ENCODE measurements around the gene ARL4D.

DNA sequence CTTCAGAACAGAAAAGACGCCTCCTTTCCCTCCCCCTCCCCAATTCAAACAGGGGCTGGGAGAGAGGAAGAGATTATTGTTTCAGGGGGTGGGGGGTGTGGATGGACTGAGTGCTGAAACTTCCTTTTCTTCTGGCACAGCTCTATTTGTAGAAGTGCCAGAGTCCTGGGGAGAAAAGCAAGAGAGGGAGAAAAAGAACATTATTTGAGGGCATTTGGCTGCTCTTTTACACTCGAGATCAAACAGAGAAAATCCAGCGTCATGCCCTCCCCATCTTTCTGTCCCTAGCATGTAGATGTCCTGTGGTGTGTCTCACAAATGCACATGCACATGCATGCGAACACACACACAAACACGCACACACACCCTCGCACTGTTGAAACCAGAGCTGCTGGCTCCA, 13.0 kb downstream of the ARL4D start:
- TF ChIP-seq, protein P1, sequence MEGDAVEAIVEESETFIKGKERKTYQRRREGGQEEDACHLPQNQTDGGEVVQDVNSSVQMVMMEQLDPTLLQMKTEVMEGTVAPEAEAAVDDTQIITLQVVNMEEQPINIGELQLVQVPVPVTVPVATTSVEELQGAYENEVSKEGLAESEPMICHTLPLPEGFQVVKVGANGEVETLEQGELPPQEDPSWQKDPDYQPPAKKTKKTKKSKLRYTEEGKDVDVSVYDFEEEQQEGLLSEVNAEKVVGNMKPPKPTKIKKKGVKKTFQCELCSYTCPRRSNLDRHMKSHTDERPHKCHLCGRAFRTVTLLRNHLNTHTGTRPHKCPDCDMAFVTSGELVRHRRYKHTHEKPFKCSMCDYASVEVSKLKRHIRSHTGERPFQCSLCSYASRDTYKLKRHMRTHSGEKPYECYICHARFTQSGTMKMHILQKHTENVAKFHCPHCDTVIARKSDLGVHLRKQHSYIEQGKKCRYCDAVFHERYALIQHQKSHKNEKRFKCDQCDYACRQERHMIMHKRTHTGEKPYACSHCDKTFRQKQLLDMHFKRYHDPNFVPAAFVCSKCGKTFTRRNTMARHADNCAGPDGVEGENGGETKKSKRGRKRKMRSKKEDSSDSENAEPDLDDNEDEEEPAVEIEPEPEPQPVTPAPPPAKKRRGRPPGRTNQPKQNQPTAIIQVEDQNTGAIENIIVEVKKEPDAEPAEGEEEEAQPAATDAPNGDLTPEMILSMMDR (IDR thresholded peaks at IDR 0.05), result no peak
- TF ChIP-seq POLR2AphosphoS5 (IDR thresholded peaks at IDR 0.05), result no peak
- no peak for TF ChIP-seq POLR2A (IDR thresholded peaks at IDR 0.05)
